HCT116 (cell line): ENCODE measurements around the gene SERPINB6. TPM values are rescaled to one million over a fixed set of nuclear protein-coding genes. Genes with fewer than 3 reads are reported as not detected.

Experiments
- ATAC-seq: fragments of 200-7000 bp; cut with Tn5 transposase; 2 replicates; pipeline ENCODE4 v1.9.1; 2020; ENCODE audit warnings: mild to moderate bottlenecking, moderate library complexity
- BruUV-seq: library from RNA; stranded (reverse); fragments of 400-500 nt; replicated peaks from 2 replicates; lab custom pipeline; 2021; lab: Mats Ljungman, UMichigan
- CTCF ChIA-PET: fragments of 300-600 bp; sonication (Branson Sonifier 250); formaldehyde crosslinking; loops from one replicate; lab custom pipeline; 2021; ENCODE audit warnings: antibody characterized with exemption; lab: Charles Lee
- POLR2A ChIA-PET: fragments of 300-600, 350-600 bp; sonication (Branson Sonifier 250); formaldehyde crosslinking; loops from one replicate; lab custom pipeline; 2021; ENCODE audit warnings: antibody characterized with exemption; lab: Charles Lee
- RAD21 ChIA-PET, 2 experiments: fragments of 300-600 bp; sonication (Branson Sonifier 250); formaldehyde crosslinking; loops; one replicate each; lab custom pipeline; 2023; ENCODE audit warnings: low total read pairs in 2 of 2; ENCODE audit not compliant: uncharacterized antibody in 2 of 2, unreplicated experiment in 2 of 2, low non-redundant PET in 1 of 2; lab: Charles Lee
- DNase-seq: peaks from one replicate; pipeline ENCODE4 v3.0.0-alpha.2; 2010; ENCODE audit warnings: low read depth, low spot score
- H2AFZ ChIP-seq: fragments of 200-600 bp; shearing (Covaris generic), sonication (generic); 2 replicates; pipeline ENCODE4 v1.6.1; 2017; ENCODE audit warnings: low read depth, mixed run types, mixed read lengths, antibody characterized with exemption, low read length; ENCODE audit not compliant: poor library complexity, severe bottlenecking
- H3K27ac ChIP-seq: 2 replicates; pipeline ENCODE4 v1.5.1; 2012; ENCODE audit warnings: low read depth, low read length
- H3K27me3 ChIP-seq: fragments of 200-600 bp; sonication (generic); 2 replicates; pipeline ENCODE4 v1.6.1; 2016; ENCODE audit warnings: mixed run types, low read length, mixed read lengths; ENCODE audit not compliant: insufficient read depth
- H3K36me3 ChIP-seq, 2 experiments: fragments of 200-500 bp in 1 of 2; fragments of 200-600 bp in 1 of 2; sonication (Bioruptor generic) in 1 of 2; sonication (generic) in 1 of 2; 2 replicates each; pipeline versions ENCODE4 v1.5.1 to v1.6.1; 2014 to 2016; ENCODE audit warnings: low read length in 2 of 2, inconsistent platforms in 1 of 2, mixed read lengths in 1 of 2, mixed run types in 1 of 2; ENCODE audit not compliant: insufficient read depth in 2 of 2, control insufficient read depth in 1 of 2
- H3K4me1 ChIP-seq, 2 experiments: fragments of 200-600 bp in 1 of 2; sonication (generic) in 1 of 2; 2 replicates each; pipeline versions ENCODE4 v1.5.1 to v1.6.1; 2012 to 2017; ENCODE audit warnings: low read length in 2 of 2, inconsistent platforms in 1 of 2, mild to moderate bottlenecking in 1 of 2, mixed read lengths in 1 of 2, mixed run types in 1 of 2, moderate library complexity in 1 of 2; ENCODE audit not compliant: insufficient read depth in 2 of 2, control insufficient read depth in 1 of 2
- H3K4me2 ChIP-seq: fragments of 200-600 bp; sonication (generic); 2 replicates; pipeline ENCODE4 v1.6.1; 2017; ENCODE audit warnings: mixed run types, low read length, mixed read lengths
- H3K4me3 ChIP-seq, 2 experiments: fragments of 200-600 bp in 1 of 2; sonication (generic) in 1 of 2; replicated peaks in 1 of 2; 2 replicates each; pipeline ENCODE4 v1.5.1; 2011 to 2016; ENCODE audit warnings: low read length in 2 of 2, control low read depth in 1 of 2, low read depth in 1 of 2, mild to moderate bottlenecking in 1 of 2, mixed read lengths in 1 of 2, mixed run types in 1 of 2
- H3K79me2 ChIP-seq: fragments of 200-600 bp; sonication (generic); 2 replicates; pipeline ENCODE4 v1.6.1; 2017; ENCODE audit warnings: mild to moderate bottlenecking, mixed run types, low read length, moderate library complexity, mixed read lengths; ENCODE audit not compliant: insufficient read depth
- H3K9ac ChIP-seq: fragments of 200-600 bp; sonication (generic); 2 replicates; pipeline ENCODE4 v1.6.1; 2016; ENCODE audit warnings: low read length, mixed read lengths
- H3K9me2 ChIP-seq: fragments of 200-600 bp; sonication (generic), shearing (Covaris generic); 2 replicates; pipeline ENCODE4 v1.6.1; 2017; ENCODE audit warnings: mixed run types, mild to moderate bottlenecking, moderate library complexity; ENCODE audit not compliant: insufficient read depth
- H3K9me3 ChIP-seq, 2 experiments: fragments of 200-500 bp in 1 of 2; fragments of 200-600 bp in 1 of 2; sonication (Bioruptor generic) in 1 of 2; sonication (generic) in 1 of 2; 2 replicates each; pipeline ENCODE4 v1.6.1; 2014 to 2017; ENCODE audit warnings: low read length in 2 of 2, mixed read lengths in 2 of 2, inconsistent platforms in 1 of 2, low read depth in 1 of 2, mild to moderate bottlenecking in 1 of 2, mixed run types in 1 of 2, moderate library complexity in 1 of 2; ENCODE audit not compliant: control insufficient read depth in 1 of 2, insufficient read depth in 1 of 2
- H4K20me1 ChIP-seq: fragments of 200-600 bp; sonication (generic), shearing (Covaris generic); 2 replicates; pipeline ENCODE4 v1.6.1; 2017; ENCODE audit warnings: mixed run types, mild to moderate bottlenecking, moderate library complexity; ENCODE audit not compliant: insufficient read depth
- CEBPB ChIP-seq: IDR thresholded peaks from 2 replicates; pipeline ENCODE4 v1.6.1; 2012; ENCODE audit warnings: low read depth
- ELF1 ChIP-seq: IDR thresholded peaks from 2 replicates; pipeline ENCODE4 v1.6.1; 2012; ENCODE audit warnings: low read depth, borderline replicate concordance
- EZH2 ChIP-seq: fragments of 200-600 bp; sonication (generic); IDR thresholded peaks from 2 replicates; pipeline ENCODE4 v1.6.1; 2017; ENCODE audit warnings: antibody characterized with exemption, mixed run types
- EZH2phosphoT487 ChIP-seq: fragments of 200-600 bp; IDR thresholded peaks from 2 replicates; pipeline ENCODE4 v1.6.1; 2018; ENCODE audit warnings: antibody characterized with exemption, borderline replicate concordance
- JUND ChIP-seq: IDR thresholded peaks from 2 replicates; pipeline ENCODE4 v1.6.1; 2012
- POLR2A ChIP-seq: IDR thresholded peaks from 2 replicates; pipeline ENCODE4 v1.7.0; 2011; ENCODE audit warnings: borderline replicate concordance; ENCODE audit not compliant: insufficient read depth, insufficient read length; ENCODE audit errors: extremely low read depth
- RAD21 ChIP-seq: IDR thresholded peaks from 2 replicates; pipeline ENCODE4 v1.6.1; 2012; ENCODE audit warnings: low read depth, mild to moderate bottlenecking
- SIN3A ChIP-seq: IDR thresholded peaks from 2 replicates; pipeline ENCODE4 v1.6.1; 2012; ENCODE audit warnings: low read depth
- SRF ChIP-seq: IDR thresholded peaks from 2 replicates; pipeline ENCODE4 v1.6.1; 2012; ENCODE audit warnings: low read depth
- TCF7L2 ChIP-seq: IDR thresholded peaks from 2 replicates; pipeline ENCODE4 v1.7.0; 2011; ENCODE audit warnings: borderline replicate concordance, inconsistent platforms; ENCODE audit not compliant: insufficient read depth, insufficient read length; ENCODE audit errors: extremely low read depth
- YY1 ChIP-seq: IDR thresholded peaks from 2 replicates; pipeline ENCODE4 v1.6.1; 2011; ENCODE audit warnings: low read length, low read depth, moderate library complexity, mild to moderate bottlenecking; ENCODE audit not compliant: insufficient replicate concordance; ENCODE audit errors: extremely low read depth
- ZFX ChIP-seq: fragments of 450-650 bp; IDR thresholded peaks from 2 replicates; pipeline ENCODE4 v1.6.1; 2017
- intact Hi-C: fragments of 100-400 bp; cut with micrococcal nuclease; formaldehyde crosslinking; loops from 2 replicates; pipeline ENCODE4 v1.10.0; 2022
- total RNA-seq: library from RNA; stranded (reverse); gene quantifications from one replicate; pipeline ENCODE4 v1.2.1, GENCODE V29; 2021; ENCODE audit not compliant: unreplicated experiment
- TF ChIP-seq, protein P1 (sequence below): IDR thresholded peaks from 2 replicates; pipeline ENCODE4 v1.6.1; 2012; ENCODE audit warnings: low read depth
- TF ChIP-seq, protein P2 (sequence below): IDR thresholded peaks from 2 replicates; pipeline ENCODE4 v1.6.1; 2012
- TF ChIP-seq, protein P3 (sequence below): IDR thresholded peaks from 2 replicates; pipeline ENCODE4 v1.6.1; 2012
- TF ChIP-seq, protein P4 (sequence below): IDR thresholded peaks from 2 replicates; pipeline ENCODE4 v1.6.1; 2011; ENCODE audit warnings: mild to moderate bottlenecking, low read length, moderate library complexity; ENCODE audit not compliant: insufficient replicate concordance; ENCODE audit errors: extremely low read depth
- TF ChIP-seq, protein P5 (sequence below), 3 experiments: fragments of 200-600 bp in 1 of 3; sonication (generic) in 1 of 3; IDR thresholded peaks in 2 of 3; conservative IDR thresholded peaks in 1 of 3; 2 replicates each; pipeline ENCODE4 v1.5.1; 2012 to 2017; ENCODE audit warnings: low read depth in 2 of 3, low read length in 2 of 3, antibody characterized with exemption in 1 of 3, borderline replicate concordance in 1 of 3, control low read depth in 1 of 3, mild to moderate bottlenecking in 1 of 3, mixed read lengths in 1 of 3, mixed run types in 1 of 3, moderate library complexity in 1 of 3; ENCODE audit not compliant: insufficient read depth in 1 of 3

Gene SERPINB6
- total RNA-seq, 1 experiment from 2014 or later, result 103 TPM

DNA sequence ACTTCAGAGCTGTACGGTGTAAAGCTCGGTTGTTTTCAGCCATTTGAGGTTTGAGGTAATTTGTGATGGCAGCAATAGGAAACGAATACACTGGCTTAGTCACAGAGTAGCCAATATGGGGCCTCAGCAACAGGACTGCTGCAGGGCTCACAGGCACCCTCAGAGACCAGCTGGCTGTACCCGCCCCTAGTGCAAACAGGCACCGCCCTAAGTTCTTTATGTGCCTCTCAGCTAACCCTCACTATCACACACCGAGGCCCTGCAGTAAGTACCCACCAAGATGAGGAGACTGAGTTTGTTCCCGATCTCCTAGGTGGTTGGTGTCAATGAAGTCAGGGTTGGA is 57.1 kb downstream of the SERPINB6 start (continued):
- TF ChIP-seq, protein P1, sequence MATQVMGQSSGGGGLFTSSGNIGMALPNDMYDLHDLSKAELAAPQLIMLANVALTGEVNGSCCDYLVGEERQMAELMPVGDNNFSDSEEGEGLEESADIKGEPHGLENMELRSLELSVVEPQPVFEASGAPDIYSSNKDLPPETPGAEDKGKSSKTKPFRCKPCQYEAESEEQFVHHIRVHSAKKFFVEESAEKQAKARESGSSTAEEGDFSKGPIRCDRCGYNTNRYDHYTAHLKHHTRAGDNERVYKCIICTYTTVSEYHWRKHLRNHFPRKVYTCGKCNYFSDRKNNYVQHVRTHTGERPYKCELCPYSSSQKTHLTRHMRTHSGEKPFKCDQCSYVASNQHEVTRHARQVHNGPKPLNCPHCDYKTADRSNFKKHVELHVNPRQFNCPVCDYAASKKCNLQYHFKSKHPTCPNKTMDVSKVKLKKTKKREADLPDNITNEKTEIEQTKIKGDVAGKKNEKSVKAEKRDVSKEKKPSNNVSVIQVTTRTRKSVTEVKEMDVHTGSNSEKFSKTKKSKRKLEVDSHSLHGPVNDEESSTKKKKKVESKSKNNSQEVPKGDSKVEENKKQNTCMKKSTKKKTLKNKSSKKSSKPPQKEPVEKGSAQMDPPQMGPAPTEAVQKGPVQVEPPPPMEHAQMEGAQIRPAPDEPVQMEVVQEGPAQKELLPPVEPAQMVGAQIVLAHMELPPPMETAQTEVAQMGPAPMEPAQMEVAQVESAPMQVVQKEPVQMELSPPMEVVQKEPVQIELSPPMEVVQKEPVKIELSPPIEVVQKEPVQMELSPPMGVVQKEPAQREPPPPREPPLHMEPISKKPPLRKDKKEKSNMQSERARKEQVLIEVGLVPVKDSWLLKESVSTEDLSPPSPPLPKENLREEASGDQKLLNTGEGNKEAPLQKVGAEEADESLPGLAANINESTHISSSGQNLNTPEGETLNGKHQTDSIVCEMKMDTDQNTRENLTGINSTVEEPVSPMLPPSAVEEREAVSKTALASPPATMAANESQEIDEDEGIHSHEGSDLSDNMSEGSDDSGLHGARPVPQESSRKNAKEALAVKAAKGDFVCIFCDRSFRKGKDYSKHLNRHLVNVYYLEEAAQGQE, result no peak
- TF ChIP-seq JUND, result no peak
- no peak for TF ChIP-seq EZH2
- TF ChIP-seq, protein P2, sequence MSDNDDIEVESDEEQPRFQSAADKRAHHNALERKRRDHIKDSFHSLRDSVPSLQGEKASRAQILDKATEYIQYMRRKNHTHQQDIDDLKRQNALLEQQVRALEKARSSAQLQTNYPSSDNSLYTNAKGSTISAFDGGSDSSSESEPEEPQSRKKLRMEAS, result no peak
- no peak for TF ChIP-seq RAD21
- TF ChIP-seq, all 23 proteins: peak for 0

DNA sequence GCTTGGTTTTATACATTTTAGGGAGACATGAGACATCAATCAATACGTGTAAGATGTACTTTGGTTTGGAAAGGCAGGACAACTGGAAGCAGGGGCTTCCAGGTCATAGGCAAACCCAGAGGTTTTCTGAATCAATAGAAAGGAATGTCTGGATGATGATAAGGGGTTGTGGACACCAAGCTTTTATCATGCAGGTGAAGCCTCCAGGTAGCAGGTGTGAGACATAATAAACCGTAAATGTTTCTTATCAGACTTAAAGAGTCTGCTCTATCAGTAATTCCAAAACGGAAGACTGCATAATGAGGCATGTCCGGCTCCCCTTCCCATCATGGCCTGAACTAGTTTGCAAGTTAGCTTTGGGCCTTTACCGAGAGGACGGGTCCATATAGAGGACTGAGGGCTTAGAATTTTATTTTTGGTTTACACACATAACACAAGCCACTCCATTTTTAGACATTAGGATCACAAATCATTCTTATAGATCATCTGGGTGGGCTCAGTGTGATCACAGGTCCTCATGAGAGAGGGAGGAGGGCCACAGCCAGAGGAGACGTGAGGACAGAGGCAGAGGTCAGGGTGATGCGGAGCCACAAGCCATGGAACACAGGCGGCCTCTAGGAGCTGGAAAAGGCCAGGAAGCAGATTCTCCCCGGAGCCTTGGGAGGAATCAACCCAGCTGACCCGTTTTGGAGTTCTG is 57.6 kb downstream of the SERPINB6 start:
- Histone ChIP-seq H4K20me1 (no peaks in the 10 kb centered on the region), H3K79me2 (no peaks in the 10 kb centered on the region), H3K9ac (no peak overlapping the region), H3K4me3 (no peak overlapping the region), H3K36me3 (no peaks in the 10 kb centered on the region), H3K4me1 (peaks cover 0 to 15% of the 10 kb centered on the region in 2 experiments; a peak in 2 of 4 replicates), H3K4me2 (no peak overlapping the region), H3K9me2 (no peaks in the 10 kb centered on the region), H3K27ac (no peak overlapping the region), H3K9me3 (no peaks in the 10 kb centered on the region), H2AFZ (no peak overlapping the region), H3K27me3 (no peaks in the 10 kb centered on the region)
- no peak for DNase-seq
- ChIA-PET POLR2A (interaction anchor here (1.0 to 1.7 kb wide), 2 partner anchors 10 to 72 kb away, joined by 3 to 4 read pairs; partner anchors contain the start of genes SERPINB1 and SERPINB9), RAD21 (no interaction called here), CTCF (no interaction called here)
- no peak for ATAC-seq
- no TSS peak for BruUV-seq
- intact Hi-C loops, result no loop called here
- TF ChIP-seq, protein P3, sequence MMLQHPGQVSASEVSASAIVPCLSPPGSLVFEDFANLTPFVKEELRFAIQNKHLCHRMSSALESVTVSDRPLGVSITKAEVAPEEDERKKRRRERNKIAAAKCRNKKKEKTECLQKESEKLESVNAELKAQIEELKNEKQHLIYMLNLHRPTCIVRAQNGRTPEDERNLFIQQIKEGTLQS, result no peak
- no peak for TF ChIP-seq ELF1
- TF ChIP-seq, protein P2, result no peak
- TF ChIP-seq, protein P4, sequence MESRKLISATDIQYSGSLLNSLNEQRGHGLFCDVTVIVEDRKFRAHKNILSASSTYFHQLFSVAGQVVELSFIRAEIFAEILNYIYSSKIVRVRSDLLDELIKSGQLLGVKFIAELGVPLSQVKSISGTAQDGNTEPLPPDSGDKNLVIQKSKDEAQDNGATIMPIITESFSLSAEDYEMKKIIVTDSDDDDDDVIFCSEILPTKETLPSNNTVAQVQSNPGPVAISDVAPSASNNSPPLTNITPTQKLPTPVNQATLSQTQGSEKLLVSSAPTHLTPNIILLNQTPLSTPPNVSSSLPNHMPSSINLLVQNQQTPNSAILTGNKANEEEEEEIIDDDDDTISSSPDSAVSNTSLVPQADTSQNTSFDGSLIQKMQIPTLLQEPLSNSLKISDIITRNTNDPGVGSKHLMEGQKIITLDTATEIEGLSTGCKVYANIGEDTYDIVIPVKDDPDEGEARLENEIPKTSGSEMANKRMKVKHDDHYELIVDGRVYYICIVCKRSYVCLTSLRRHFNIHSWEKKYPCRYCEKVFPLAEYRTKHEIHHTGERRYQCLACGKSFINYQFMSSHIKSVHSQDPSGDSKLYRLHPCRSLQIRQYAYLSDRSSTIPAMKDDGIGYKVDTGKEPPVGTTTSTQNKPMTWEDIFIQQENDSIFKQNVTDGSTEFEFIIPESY, result no peak
- TF ChIP-seq, protein P5, sequence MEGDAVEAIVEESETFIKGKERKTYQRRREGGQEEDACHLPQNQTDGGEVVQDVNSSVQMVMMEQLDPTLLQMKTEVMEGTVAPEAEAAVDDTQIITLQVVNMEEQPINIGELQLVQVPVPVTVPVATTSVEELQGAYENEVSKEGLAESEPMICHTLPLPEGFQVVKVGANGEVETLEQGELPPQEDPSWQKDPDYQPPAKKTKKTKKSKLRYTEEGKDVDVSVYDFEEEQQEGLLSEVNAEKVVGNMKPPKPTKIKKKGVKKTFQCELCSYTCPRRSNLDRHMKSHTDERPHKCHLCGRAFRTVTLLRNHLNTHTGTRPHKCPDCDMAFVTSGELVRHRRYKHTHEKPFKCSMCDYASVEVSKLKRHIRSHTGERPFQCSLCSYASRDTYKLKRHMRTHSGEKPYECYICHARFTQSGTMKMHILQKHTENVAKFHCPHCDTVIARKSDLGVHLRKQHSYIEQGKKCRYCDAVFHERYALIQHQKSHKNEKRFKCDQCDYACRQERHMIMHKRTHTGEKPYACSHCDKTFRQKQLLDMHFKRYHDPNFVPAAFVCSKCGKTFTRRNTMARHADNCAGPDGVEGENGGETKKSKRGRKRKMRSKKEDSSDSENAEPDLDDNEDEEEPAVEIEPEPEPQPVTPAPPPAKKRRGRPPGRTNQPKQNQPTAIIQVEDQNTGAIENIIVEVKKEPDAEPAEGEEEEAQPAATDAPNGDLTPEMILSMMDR (IDR thresholded peaks at IDR 0.05 in 2 of 3, conservative IDR thresholded peaks at IDR 0.05 in 1 of 3; ENCODE audit: borderline replicate concordance in 1 of 3, insufficient read depth in 1 of 3, low read depth in 2 of 3, low read length in 2 of 3), result no peak
- TF ChIP-seq SRF, result no peak
- TF ChIP-seq TCF7L2, result no peak
- no peak for TF ChIP-seq SIN3A
- TF ChIP-seq EZH2phosphoT487, result no peak
- no peak for TF ChIP-seq POLR2A
- no peak for TF ChIP-seq ZFX
- no peak for TF ChIP-seq YY1
- no peak for TF ChIP-seq CEBPB
